Mesenchymal stem cell (in vitro differentiated cells and primary cell): Measurements from ENCODE around the gene CCL20.

Experiments
- DNase-seq: peaks from one replicate; pipeline ENCODE4 v3.0.0-alpha.2; 2013
- H2AFZ ChIP-seq: one replicate; pipeline ENCODE4 v1.6.1; 2013; ENCODE audit warnings: low read depth, mild to moderate bottlenecking, control low read depth, inconsistent platforms, low read length, moderate library complexity
- H2AK5ac ChIP-seq: 2 replicates; pipeline ENCODE4 v1.6.1; 2013; ENCODE audit warnings: low read length, moderate library complexity, mild to moderate bottlenecking, inconsistent platforms; ENCODE audit not compliant: severe bottlenecking
- H2BK120ac ChIP-seq: one replicate; pipeline ENCODE4 v1.6.1; 2013; ENCODE audit warnings: low read depth, mild to moderate bottlenecking, inconsistent platforms, low read length, moderate library complexity
- H2BK12ac ChIP-seq, 2 experiments: one replicate each; pipeline ENCODE4 v1.6.1; 2013; ENCODE audit warnings: inconsistent platforms in 2 of 2, low read length in 2 of 2, mild to moderate bottlenecking in 2 of 2, moderate library complexity in 2 of 2, control low read depth in 1 of 2
- H2BK15ac ChIP-seq: one replicate; pipeline ENCODE4 v1.6.1; 2013; ENCODE audit warnings: mild to moderate bottlenecking, low read depth, inconsistent platforms; ENCODE audit not compliant: poor library complexity, severe bottlenecking
- H2BK5ac ChIP-seq: 2 replicates; pipeline ENCODE4 v1.6.1; 2013; ENCODE audit warnings: low read depth, mild to moderate bottlenecking, low read length, control low read depth, inconsistent platforms; ENCODE audit not compliant: poor library complexity, severe bottlenecking
- H3K14ac ChIP-seq, 2 experiments: one replicate each; pipeline ENCODE4 v1.6.1; 2013; ENCODE audit warnings: inconsistent platforms in 2 of 2, low read length in 2 of 2, control low read depth in 1 of 2, mild to moderate bottlenecking in 1 of 2, moderate library complexity in 1 of 2
- H3K18ac ChIP-seq, 2 experiments: one replicate each; pipeline ENCODE4 v1.6.1; 2013; ENCODE audit warnings: inconsistent platforms in 2 of 2, low read length in 2 of 2, control low read depth in 1 of 2, low read depth in 1 of 2, mild to moderate bottlenecking in 1 of 2
- H3K23ac ChIP-seq, 2 experiments: one replicate each; pipeline ENCODE4 v1.6.1; 2013; ENCODE audit warnings: inconsistent platforms in 2 of 2, low read length in 2 of 2, mild to moderate bottlenecking in 2 of 2, moderate library complexity in 2 of 2, control low read depth in 1 of 2
- H3K27ac ChIP-seq: 2 replicates; pipeline ENCODE4 v1.5.1; 2013; ENCODE audit warnings: mild to moderate bottlenecking, moderate library complexity, low read length, control low read depth, inconsistent platforms; ENCODE audit not compliant: poor library complexity, severe bottlenecking
- H3K27me3 ChIP-seq, 2 experiments: 2 replicates each; pipeline versions ENCODE4 v1.6.1 to v1.7.0; 2013; ENCODE audit warnings: low read length in 2 of 2, mild to moderate bottlenecking in 2 of 2, moderate library complexity in 2 of 2, control low read depth in 1 of 2, inconsistent platforms in 1 of 2; ENCODE audit not compliant: control insufficient read depth in 1 of 2, insufficient read depth in 1 of 2
- H3K36me3 ChIP-seq, 2 experiments: 2 replicates each; pipeline versions ENCODE4 v1.6.1 to v1.7.0; 2013; ENCODE audit warnings: low read length in 2 of 2, control low read depth in 1 of 2, inconsistent platforms in 1 of 2, low read depth in 1 of 2, mild to moderate bottlenecking in 1 of 2; ENCODE audit not compliant: insufficient read depth in 2 of 2, control insufficient read depth in 1 of 2
- H3K4ac ChIP-seq, 2 experiments: one replicate each; pipeline ENCODE4 v1.6.1; 2013; ENCODE audit warnings: inconsistent platforms in 2 of 2, low read length in 2 of 2, mild to moderate bottlenecking in 2 of 2, moderate library complexity in 2 of 2, control low read depth in 1 of 2, low read depth in 1 of 2
- H3K4me1 ChIP-seq: 2 replicates; pipeline ENCODE4 v1.6.1; 2013; ENCODE audit warnings: low read depth, low read length, control low read depth; ENCODE audit not compliant: control insufficient read depth, insufficient read depth
- H3K4me2 ChIP-seq: 2 replicates; pipeline ENCODE4 v1.6.1; 2013; ENCODE audit warnings: low read length, mild to moderate bottlenecking, inconsistent platforms; ENCODE audit not compliant: poor library complexity, severe bottlenecking
- H3K4me3 ChIP-seq, 2 experiments: 2 replicates each; pipeline versions ENCODE4 v1.5.1 to v1.7.0; 2013; ENCODE audit warnings: low read length in 2 of 2, mild to moderate bottlenecking in 2 of 2, control low read depth in 1 of 2, low read depth in 1 of 2; ENCODE audit not compliant: insufficient read depth in 1 of 2
- H3K79me1 ChIP-seq: replicated peaks from 2 replicates; pipeline ENCODE4 v1.6.1; 2013; ENCODE audit warnings: mild to moderate bottlenecking, control low read depth, low read length, inconsistent platforms; ENCODE audit not compliant: poor library complexity, severe bottlenecking
- H3K9ac ChIP-seq: 2 replicates; pipeline ENCODE4 v1.7.0; 2013; ENCODE audit warnings: mild to moderate bottlenecking, low read length, moderate library complexity
- H3K9me3 ChIP-seq: 2 replicates; pipeline ENCODE4 v1.7.0; 2013; ENCODE audit warnings: mild to moderate bottlenecking, low read length; ENCODE audit not compliant: control insufficient read depth
- H4K8ac ChIP-seq: one replicate; pipeline ENCODE4 v1.6.1; 2013; ENCODE audit warnings: inconsistent platforms, mild to moderate bottlenecking, low read length, moderate library complexity
- H4K91ac ChIP-seq: one replicate; pipeline ENCODE4 v1.6.1; 2013; ENCODE audit warnings: mild to moderate bottlenecking, low read length, inconsistent platforms
- WGBS: methylation state at CpG from one replicate; pipeline ENCODE4 v1.1.7; 2013; ENCODE audit warnings: mixed read lengths; 5-methylcytosine and 5-hydroxymethylcytosine counted together

Gene CCL20

GRCh38 chr2:227813229-227813561 is 447 bp upstream of the CCL20 start:
- Histone ChIP-seq H3K4me1 (no peaks in the 10 kb centered on the region), H3K23ac (no peak overlapping the region), H3K27me3 (no peaks in the 10 kb centered on the region), H2AK5ac (no peak overlapping the region), H4K8ac (no peak overlapping the region), H3K36me3 (no peaks in the 10 kb centered on the region), H3K14ac (no peak overlapping the region), H3K18ac (no peak overlapping the region), H2BK5ac (no peak overlapping the region), H3K4me2 (no peak overlapping the region), H4K91ac (no peak overlapping the region), H2BK120ac (no peak overlapping the region), H3K9me3 (no peaks in the 10 kb centered on the region), H3K27ac (no peak overlapping the region), H3K9ac (no peak overlapping the region), H3K4me3 (no peak overlapping the region), H2AFZ (no peak overlapping the region), H2BK15ac (no peak overlapping the region), H3K79me1 (no peaks in the 10 kb centered on the region), H3K4ac (no peak overlapping the region), H2BK12ac (no peak overlapping the region)
- no peak for DNase-seq
- WGBS: 80% methylated on average over 2 of the region's 2 CpGs

DNA sequence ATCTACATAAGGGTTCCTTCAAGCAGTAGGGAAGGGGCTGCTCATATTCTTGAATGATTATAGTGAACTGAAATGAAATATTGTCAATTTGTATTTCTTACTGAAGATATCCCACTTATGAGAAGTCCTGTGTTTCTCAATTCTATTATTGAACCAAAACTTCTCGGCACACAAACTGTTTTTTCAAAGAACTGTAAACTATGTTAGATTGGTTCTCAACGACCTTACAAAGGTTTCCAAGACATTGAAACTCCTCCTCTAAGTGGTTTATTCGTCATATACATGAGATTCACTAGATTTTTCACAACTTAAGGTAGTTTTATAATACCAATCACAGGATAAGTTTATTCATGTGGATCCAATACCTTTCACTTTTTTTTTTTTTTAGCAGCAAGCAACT is 1.4 kb downstream of the CCL20 start:
- no peaks in the 10 kb centered on the region for H3K36me3 ChIP-seq
- no peak overlapping the region for H3K27ac ChIP-seq
- no peak overlapping the region for H2BK12ac ChIP-seq
- H2BK120ac ChIP-seq: no peak overlapping the region
- no peaks in the 10 kb centered on the region for H3K9me3 ChIP-seq
- no peak overlapping the region for H3K9ac ChIP-seq
- H3K4me2 ChIP-seq: no peak overlapping the region
- H2AK5ac ChIP-seq: no peak overlapping the region
- peaks cover 7% of the 10 kb centered on the region for H3K4me1 ChIP-seq
- H2BK15ac ChIP-seq: no peak overlapping the region
- 100% methylated on average over 2 of the region's 3 CpGs for WGBS
- no peak overlapping the region for H3K14ac ChIP-seq
- no peak overlapping the region for H4K8ac ChIP-seq
- no peak overlapping the region for H2AFZ ChIP-seq
- no peak for DNase-seq
- H3K4ac ChIP-seq: no peak overlapping the region
- no peak overlapping the region for H3K18ac ChIP-seq
- H3K79me1 ChIP-seq: no peaks in the 10 kb centered on the region
- H4K91ac ChIP-seq: no peak overlapping the region
- no peak overlapping the region for H3K23ac ChIP-seq
- no peak overlapping the region for H3K4me3 ChIP-seq
- no peak overlapping the region for H2BK5ac ChIP-seq
- H3K27me3 ChIP-seq: no peaks in the 10 kb centered on the region

- H3K18ac ChIP-seq: peak overlapping the region; percentile 6 to 18
- H3K27me3 ChIP-seq: no peaks in the 10 kb centered on the region
- H3K4ac ChIP-seq: no peak overlapping the region
- DNase-seq: peak; percentile 18
- WGBS: 100% methylated on average over 1 of the region's 2 CpGs
- no peak overlapping the region for H3K14ac ChIP-seq
- no peak overlapping the region for H3K9ac ChIP-seq
- no peak overlapping the region for H2BK5ac ChIP-seq
- H2BK15ac ChIP-seq: no peak overlapping the region
- no peak overlapping the region for H4K8ac ChIP-seq
- peaks cover 10% of the 10 kb centered on the region for H3K4me1 ChIP-seq
- no peak overlapping the region for H2AFZ ChIP-seq
- H3K23ac ChIP-seq: no peak overlapping the region
- no peak overlapping the region for H4K91ac ChIP-seq
- no peaks in the 10 kb centered on the region for H3K9me3 ChIP-seq
- peak overlapping the region in 1 of 2 experiments; percentile 51 for H2BK12ac ChIP-seq
- no peak overlapping the region for H2BK120ac ChIP-seq
- H3K79me1 ChIP-seq: no peaks in the 10 kb centered on the region
- no peak overlapping the region for H2AK5ac ChIP-seq
- H3K4me3 ChIP-seq: peak overlapping the region in 1 of 2 experiments; percentile 22
- no peak overlapping the region for H3K27ac ChIP-seq
- no peak overlapping the region for H3K4me2 ChIP-seq
- H3K36me3 ChIP-seq: no peaks in the 10 kb centered on the region
Observed at GRCh38 chr2:227816507-227817294, 3.1 kb downstream of the CCL20 start.

DNA sequence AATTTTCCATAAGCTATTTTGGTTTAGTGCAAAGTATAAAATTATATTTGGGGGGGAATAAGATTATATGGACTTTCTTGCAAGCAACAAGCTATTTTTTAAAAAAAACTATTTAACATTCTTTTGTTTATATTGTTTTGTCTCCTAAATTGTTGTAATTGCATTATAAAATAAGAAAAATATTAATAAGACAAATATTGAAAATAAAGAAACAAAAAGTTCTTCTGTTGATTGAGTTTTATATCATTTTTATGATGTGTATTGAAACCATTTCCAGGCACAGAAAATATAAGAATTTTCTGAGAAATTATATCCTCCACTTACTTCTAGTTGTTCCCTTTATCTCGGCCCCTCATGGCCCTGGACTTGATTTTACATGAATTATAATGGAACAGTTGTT is 3.7 kb downstream of the CCL20 start:
- WGBS: no CpG with 5 or more reads among the region's 1 CpG
- Histone ChIP-seq H4K91ac (no peak overlapping the region), H3K4me3 (peak overlapping the region in 1 of 2 experiments; percentile 52), H3K14ac (no peak overlapping the region), H3K79me1 (no peaks in the 10 kb centered on the region), H2BK120ac (no peak overlapping the region), H3K9ac (peak overlapping the region; percentile 71), H3K18ac (no peak overlapping the region), H2BK12ac (no peak overlapping the region), H3K4me2 (no peak overlapping the region), H3K4me1 (peaks cover 10% of the 10 kb centered on the region), H3K27ac (peak overlapping the region; percentile 81), H2BK15ac (no peak overlapping the region), H2BK5ac (no peak overlapping the region), H3K27me3 (no peaks in the 10 kb centered on the region), H4K8ac (no peak overlapping the region), H2AFZ (no peak overlapping the region), H3K36me3 (no peaks in the 10 kb centered on the region), H3K4ac (no peak overlapping the region), H3K23ac (no peak overlapping the region), H3K9me3 (no peaks in the 10 kb centered on the region), H2AK5ac (no peak overlapping the region)
- no peak for DNase-seq
